SK-N-SH (cell line): ENCODE data around the gene PPP1CA. TPM values are rescaled to one million over a fixed set of nuclear protein-coding genes. Genes with fewer than 3 reads are reported as not detected.

Source experiments
- CTCF ChIA-PET: fragments of 300-600, 350-600 bp; formaldehyde crosslinking; extraction: SDS; loops from one replicate; lab custom pipeline; 2021; lab: Yijun Ruan, JAX
- POLR2A ChIA-PET: fragments of 350-600 bp; sonication (Branson Sonifier 250); formaldehyde crosslinking; extraction: SDS; loops from one replicate; lab custom pipeline; 2020; ENCODE audit warnings: antibody characterized with exemption, inconsistent platforms; lab: Yijun Ruan, JAX
- DNase-seq: peaks from one replicate; pipeline ENCODE4 v3.0.0; 2012
- H2AFZ ChIP-seq: fragments of 200-600 bp; sonication (generic); 2 replicates; pipeline ENCODE4 v1.8.1; 2016; ENCODE audit warnings: antibody characterized with exemption, mild to moderate bottlenecking, low read depth
- H3F3A ChIP-seq: fragments of 200-600 bp; sonication (generic); replicated peaks from 2 replicates; pipeline ENCODE3; 2016; ENCODE audit warnings: antibody characterized with exemption, mild to moderate bottlenecking; ENCODE audit not compliant: insufficient read depth
- H3K27ac ChIP-seq, 2 experiments: fragments of 200-500 bp in 1 of 2; fragments of 200-600 bp in 1 of 2; sonication (Bioruptor generic) in 1 of 2; sonication (generic), shearing (Covaris generic) in 1 of 2; 2 replicates each; pipeline versions ENCODE4 v1.5.1 to v1.6.1; 2014 to 2016; ENCODE audit warnings: low read depth in 2 of 2, inconsistent platforms in 1 of 2, low read length in 1 of 2, mild to moderate bottlenecking in 1 of 2, mixed read lengths in 1 of 2
- H3K27me3 ChIP-seq: fragments of 200-600 bp; sonication (generic), shearing (Covaris generic); 2 replicates; pipeline ENCODE4 v1.6.1; 2016; ENCODE audit warnings: mixed run types; ENCODE audit not compliant: insufficient read depth
- H3K36me3 ChIP-seq, 2 experiments: fragments of 200-500 bp in 1 of 2; fragments of 200-600 bp in 1 of 2; sonication (Bioruptor generic) in 1 of 2; sonication (generic) in 1 of 2; replicated peaks in 1 of 2; 2 replicates each; pipeline versions ENCODE3 to v1.5.1; 2014 to 2016; ENCODE audit warnings: low read length in 1 of 2, mild to moderate bottlenecking in 1 of 2; ENCODE audit not compliant: insufficient read depth in 2 of 2, control insufficient read depth in 1 of 2
- H3K4me1 ChIP-seq, 2 experiments: fragments of 200-500 bp in 1 of 2; fragments of 200-600 bp in 1 of 2; sonication (Bioruptor generic) in 1 of 2; sonication (generic), shearing (Covaris generic) in 1 of 2; 2 replicates each; pipeline versions ENCODE4 v1.5.1 to v1.6.1; 2014 to 2016; ENCODE audit warnings: low read depth in 1 of 2, low read length in 1 of 2, mixed run types in 1 of 2; ENCODE audit not compliant: insufficient read depth in 2 of 2, control insufficient read depth in 1 of 2
- H3K4me2 ChIP-seq: fragments of 200-600 bp; sonication (generic), shearing (Covaris generic); 2 replicates; pipeline ENCODE4 v1.6.1; 2017; ENCODE audit warnings: mixed run types
- H3K4me3 ChIP-seq, 2 experiments: fragments of 200-500 bp in 1 of 2; fragments of 200-600 bp in 1 of 2; sonication (Bioruptor generic) in 1 of 2; sonication (generic), shearing (Covaris generic) in 1 of 2; 2 replicates each; pipeline versions ENCODE4 v1.5.1 to v1.8.1; 2014 to 2016; ENCODE audit warnings: low read depth in 2 of 2, inconsistent platforms in 1 of 2, low read length in 1 of 2, mild to moderate bottlenecking in 1 of 2, mixed read lengths in 1 of 2, moderate library complexity in 1 of 2
- H3K79me2 ChIP-seq: fragments of 200-600 bp; sonication (generic); 2 replicates; pipeline ENCODE4 v1.8.1; 2017; ENCODE audit warnings: mild to moderate bottlenecking; ENCODE audit not compliant: insufficient read depth
- H3K9ac ChIP-seq: fragments of 200-600 bp; sonication (generic); 2 replicates; pipeline ENCODE4 v1.6.1; 2017; ENCODE audit warnings: mixed run types
- H3K9me2 ChIP-seq: fragments of 200-600 bp; sonication (generic); 2 replicates; pipeline ENCODE4 v1.6.1; 2017; ENCODE audit warnings: mixed run types
- H3K9me3 ChIP-seq: fragments of 200-600 bp; sonication (generic); 2 replicates; pipeline ENCODE4 v1.6.1; 2017; ENCODE audit warnings: mixed run types, mild to moderate bottlenecking, moderate library complexity
- H4K20me1 ChIP-seq: fragments of 200-600 bp; sonication (generic); 2 replicates; pipeline ENCODE4 v1.6.1; 2017; ENCODE audit warnings: mild to moderate bottlenecking, mixed run types; ENCODE audit not compliant: insufficient read depth
- CHD2 ChIP-seq: fragments of 150-350 bp; IDR thresholded peaks from 2 replicates; pipeline ENCODE4 v1.6.1; 2018; ENCODE audit warnings: low read length; ENCODE audit not compliant: partially characterized antibody
- CTCF ChIP-seq: fragments of 200-600 bp; sonication (generic); IDR thresholded peaks from 2 replicates; pipeline ENCODE4 v1.6.1; 2017; ENCODE audit warnings: antibody characterized with exemption, mild to moderate bottlenecking, moderate library complexity
- ELF1 ChIP-seq: IDR thresholded peaks from 2 replicates; pipeline ENCODE4 v1.4.0; 2012
- EP300 ChIP-seq, 2 experiments: IDR thresholded peaks; 2 replicates each; pipeline versions ENCODE4 v1.4.0 to v1.6.1; 2012; ENCODE audit warnings: borderline replicate concordance in 1 of 2, low read depth in 1 of 2, low read length in 1 of 2
- FOSL2 ChIP-seq: IDR thresholded peaks from 2 replicates; pipeline ENCODE4 v1.4.0; 2012; ENCODE audit warnings: low read depth, mild to moderate bottlenecking, moderate library complexity, borderline replicate concordance
- FOXM1 ChIP-seq: IDR thresholded peaks from 2 replicates; pipeline ENCODE4 v1.4.0; 2012; ENCODE audit warnings: low read depth, mild to moderate bottlenecking
- GABPA ChIP-seq: IDR thresholded peaks from 2 replicates; pipeline ENCODE4 v1.4.0; 2012; ENCODE audit warnings: low read depth, mild to moderate bottlenecking
- GATA2 ChIP-seq: sonication (generic); formaldehyde crosslinking; IDR thresholded peaks from 2 replicates; pipeline ENCODE4 v1.5.0; 2020; ENCODE audit warnings: mild to moderate bottlenecking, missing genetic modification reagents
- JUND ChIP-seq: IDR thresholded peaks from 2 replicates; pipeline ENCODE4 v1.4.0; 2012
- MAX ChIP-seq: IDR thresholded peaks from 2 replicates; pipeline ENCODE4 v1.4.0; 2012; ENCODE audit warnings: low read depth
- MEF2A ChIP-seq: IDR thresholded peaks from 2 replicates; pipeline ENCODE4 v1.4.0; 2012; ENCODE audit warnings: low read depth, borderline replicate concordance
- NRF1 ChIP-seq: IDR thresholded peaks from 2 replicates; pipeline ENCODE4 v1.6.1; 2012; ENCODE audit warnings: low read depth, mild to moderate bottlenecking, low read length
- POLR2AphosphoS5 ChIP-seq: IDR thresholded peaks from 2 replicates; pipeline ENCODE4 v1.6.1; 2012; ENCODE audit warnings: low read depth, low read length
- RAD21 ChIP-seq: IDR thresholded peaks from 2 replicates; pipeline ENCODE4 v1.6.1; 2012; ENCODE audit warnings: mild to moderate bottlenecking, low read length
- RXRA ChIP-seq: IDR thresholded peaks from 2 replicates; pipeline ENCODE4 v1.4.0; 2012; ENCODE audit warnings: low read depth, mild to moderate bottlenecking, borderline replicate concordance
- TAF1 ChIP-seq: IDR thresholded peaks from 2 replicates; pipeline ENCODE4 v1.6.1; 2012; ENCODE audit warnings: low read depth, mild to moderate bottlenecking, low read length, moderate library complexity, borderline replicate concordance
- TCF12 ChIP-seq: IDR thresholded peaks from 2 replicates; pipeline ENCODE4 v1.4.0; 2012
- TEAD4 ChIP-seq: IDR thresholded peaks from 2 replicates; pipeline ENCODE4 v1.4.0; 2012; ENCODE audit warnings: mild to moderate bottlenecking, borderline replicate concordance; ENCODE audit not compliant: insufficient read depth
- USF2 ChIP-seq: fragments of 150-350 bp; IDR thresholded peaks from 2 replicates; pipeline ENCODE4 v1.6.1; 2017; ENCODE audit warnings: antibody characterized with exemption, low read length, low read depth, borderline replicate concordance
- YY1 ChIP-seq: IDR thresholded peaks from 2 replicates; pipeline ENCODE4 v1.4.0; 2012; ENCODE audit warnings: low read depth, mild to moderate bottlenecking
- WGBS: methylation state at CpG from one replicate; pipeline ENCODE4 v1.1.6; 2017; ENCODE audit warnings: low lambda C conversion rate; 5-methylcytosine and 5-hydroxymethylcytosine counted together
- polyA plus RNA-seq, 3 experiments: library from polyadenylated mRNA; depleted of rRNA; stranded (reverse); fragments of >200 nt; gene quantifications; 2 replicates each; pipeline ENCODE4 v1.2.3, GENCODE V29; 2012
- TF ChIP-seq, protein P1 (sequence below): IDR thresholded peaks from 2 replicates; pipeline ENCODE4 v1.4.0; 2012; ENCODE audit warnings: low read depth, borderline replicate concordance

Gene PPP1CA
- polyA plus RNA-seq, 1 of the 3 experiments (the other 2 are of a cell fraction): 261 TPM

DNA sequence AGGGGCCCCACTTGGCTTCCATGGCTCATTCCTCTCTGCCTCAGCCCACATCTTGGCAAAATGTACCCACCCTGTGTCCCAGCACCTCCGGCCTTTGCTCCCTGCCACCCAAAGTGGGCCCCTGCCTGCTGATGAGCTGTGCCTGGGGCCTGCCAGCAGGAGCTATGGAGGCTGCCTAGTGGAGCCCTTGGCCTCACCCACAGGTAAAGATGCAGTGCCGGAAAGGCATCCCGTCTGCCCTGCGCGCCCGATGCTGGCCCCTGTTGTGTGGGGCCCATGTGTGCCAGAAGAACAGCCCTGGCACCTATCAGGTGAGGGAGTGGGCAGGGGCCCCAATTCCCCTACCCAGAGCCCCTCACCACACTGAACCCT lies 3.5 kb upstream of the PPP1CA start:
- Histone ChIP-seq H3K4me2 (no peak overlapping the region), H2AFZ (no peak overlapping the region), H3K4me1 (peaks cover 8 to 11% of the 10 kb centered on the region in 2 experiments; a peak in 2 of 4 replicates), H3K4me3 (no peak overlapping the region), H4K20me1 (peaks cover 6% of the 10 kb centered on the region; the same call in 1 of the 2 replicates), H3K9me2 (no peaks in the 10 kb centered on the region), H3K27me3 (no peaks in the 10 kb centered on the region), H3K9ac (no peak overlapping the region), H3F3A (no peaks in the 10 kb centered on the region), H3K79me2 (peaks cover 12% of the 10 kb centered on the region), H3K36me3 (no peaks in the 10 kb centered on the region), H3K9me3 (no peaks in the 10 kb centered on the region), H3K27ac (no peak overlapping the region)
- ChIA-PET POLR2A (no interaction called here), CTCF (interaction anchor here (0.8 to 1.3 kb wide), 3 partner anchors 15 to 58 kb away, joined by 3 to 4 read pairs (median 3); no protein-coding TSS in a partner anchor)
- no peak for DNase-seq
- TF ChIP-seq NRF1 (no peak), TCF12 (no peak), MAX (no peak), USF2 (no peak), ELF1 (no peak), POLR2AphosphoS5 (no peak), MEF2A (no peak), TEAD4 (no peak), GABPA (no peak)
- TF ChIP-seq, protein P1, sequence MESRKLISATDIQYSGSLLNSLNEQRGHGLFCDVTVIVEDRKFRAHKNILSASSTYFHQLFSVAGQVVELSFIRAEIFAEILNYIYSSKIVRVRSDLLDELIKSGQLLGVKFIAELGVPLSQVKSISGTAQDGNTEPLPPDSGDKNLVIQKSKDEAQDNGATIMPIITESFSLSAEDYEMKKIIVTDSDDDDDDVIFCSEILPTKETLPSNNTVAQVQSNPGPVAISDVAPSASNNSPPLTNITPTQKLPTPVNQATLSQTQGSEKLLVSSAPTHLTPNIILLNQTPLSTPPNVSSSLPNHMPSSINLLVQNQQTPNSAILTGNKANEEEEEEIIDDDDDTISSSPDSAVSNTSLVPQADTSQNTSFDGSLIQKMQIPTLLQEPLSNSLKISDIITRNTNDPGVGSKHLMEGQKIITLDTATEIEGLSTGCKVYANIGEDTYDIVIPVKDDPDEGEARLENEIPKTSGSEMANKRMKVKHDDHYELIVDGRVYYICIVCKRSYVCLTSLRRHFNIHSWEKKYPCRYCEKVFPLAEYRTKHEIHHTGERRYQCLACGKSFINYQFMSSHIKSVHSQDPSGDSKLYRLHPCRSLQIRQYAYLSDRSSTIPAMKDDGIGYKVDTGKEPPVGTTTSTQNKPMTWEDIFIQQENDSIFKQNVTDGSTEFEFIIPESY: no peak
- no CpG with 5 or more reads among the region's 6 CpGs for WGBS

GRCh38 chr11:67404515-67405195 lies 3.0 kb upstream of the PPP1CA start:
- Histone ChIP-seq H3K9me3 (no peaks in the 10 kb centered on the region), H3K9me2 (no peaks in the 10 kb centered on the region), H3K36me3 (no peaks in the 10 kb centered on the region), H3K4me3 (no peak overlapping the region), H3K27me3 (no peaks in the 10 kb centered on the region), H3K79me2 (peaks cover 18% of the 10 kb centered on the region), H4K20me1 (peaks cover 11% of the 10 kb centered on the region), H2AFZ (no peak overlapping the region), H3F3A (no peaks in the 10 kb centered on the region), H3K27ac (no peak overlapping the region), H3K4me2 (no peak overlapping the region), H3K4me1 (peaks cover 9 to 14% of the 10 kb centered on the region in 2 experiments; a peak in 2 of 4 replicates), H3K9ac (no peak overlapping the region)
- CTCF ChIA-PET: interaction anchor here (0.8 to 1.3 kb wide), 3 partner anchors 15 to 57 kb away, joined by 3 to 4 read pairs (median 3); no protein-coding TSS in a partner anchor
- POLR2A ChIA-PET: no interaction called here
- DNase-seq: no peak
- WGBS: 87% methylated on average over 6 of the region's 13 CpGs
- TF ChIP-seq GATA2 (CRISPR knock-in tag) (no peak), NRF1 (no peak), EP300 (IDR thresholded peaks at IDR 0.05; ENCODE audit: borderline replicate concordance in 1 of 2, low read depth in 1 of 2, low read length in 1 of 2) (no peak), TAF1 (no peak), FOXM1 (no peak), RAD21 (no peak), POLR2AphosphoS5 (no peak), FOSL2 (no peak), YY1 (no peak), RXRA (no peak), CHD2 (no peak), TEAD4 (no peak), CTCF (no peak), JUND (no peak)
- TF ChIP-seq, protein P1: no peak
